Muscle of leg (tissue), 11 donors: Measurements from ENCODE around the gene ST6GALNAC1. TPM values are rescaled to one million over a fixed set of nuclear protein-coding genes. Genes with fewer than 3 reads are reported as not detected.
"Not testable (repeated sequence)": the region's sequence is repeated elsewhere in the genome, so short reads cannot be mapped to it uniquely, and the experiment has no call there.

Experiments
- DNase-seq: peaks from one replicate; pipeline ENCODE4 v3.0.0; 2013
- H3K27ac ChIP-seq: one replicate; pipeline ENCODE4 v1.5.1; 2013; ENCODE audit warnings: mild to moderate bottlenecking, low read length, control low read depth
- H3K27me3 ChIP-seq: one replicate; pipeline ENCODE4 v1.6.1; 2013; ENCODE audit warnings: low read length; ENCODE audit not compliant: control insufficient read depth, insufficient read depth
- H3K36me3 ChIP-seq: one replicate; pipeline ENCODE4 v1.6.1; 2013; ENCODE audit warnings: low read length; ENCODE audit not compliant: control insufficient read depth, insufficient read depth
- H3K4me1 ChIP-seq: one replicate; pipeline ENCODE4 v1.6.1; 2013; ENCODE audit warnings: low read length; ENCODE audit not compliant: control insufficient read depth, insufficient read depth
- H3K4me3 ChIP-seq: one replicate; pipeline ENCODE4 v1.5.1; 2013; ENCODE audit warnings: low read length, control low read depth
- H3K9me3 ChIP-seq: replicated peaks from 2 replicates; pipeline ENCODE4 v1.6.1; 2013; ENCODE audit warnings: low read depth, low read length; ENCODE audit not compliant: control insufficient read depth
- WGBS: methylation state at CpG from one replicate; pipeline ENCODE4 v1.1.5; 2013; ENCODE audit warnings: missing lambda C conversion rate; ENCODE audit not compliant: insufficient coverage; 5-methylcytosine and 5-hydroxymethylcytosine counted together
- polyA plus RNA-seq, 8 donors: library from polyadenylated mRNA; unstranded; fragments of 120-200 nt; gene quantifications; one replicate each; pipeline versions ENCODE4 v1.2.1 to v1.2.3, GENCODE V29; 2013; ENCODE audit warnings: inconsistent platforms in 1 of 8, low replicate concordance in 1 of 8; ENCODE audit not compliant: insufficient read length in 8 of 8, insufficient read depth in 1 of 8
- total RNA-seq: library from RNA; stranded (reverse); fragments of 120-200 nt; gene quantifications from one replicate; pipeline ENCODE4 v1.2.4, GENCODE V29; 2013

ST6GALNAC1 gene
- total and polyA plus RNA-seq, 9 donors = 0.13 to 8.5 (median 0.53) TPM

GRCh38 chr17:76614064-76614759 is 29.3 kb downstream of the ST6GALNAC1 start:
- H3K36me3 ChIP-seq, H3K4me3 ChIP-seq, H3K4me1 ChIP-seq, H3K27ac ChIP-seq, H3K9me3 ChIP-seq, H3K27me3 ChIP-seq, DNase-seq: not testable (repeated sequence)
- WGBS = 34% methylated on average over 5 of the region's 13 CpGs

- Histone ChIP-seq H3K36me3 (no peaks in the 10 kb centered on the region), H3K4me1 (no peaks in the 10 kb centered on the region), H3K4me3 (no peak overlapping the region), H3K27ac (no peak overlapping the region), H3K27me3 (peaks cover 2% of the 10 kb centered on the region), H3K9me3 (no peaks in the 10 kb centered on the region)
- 75% methylated on average over 11 of the region's 17 CpGs for WGBS
- no peak for DNase-seq
These were observed 30.3 kb downstream of the ST6GALNAC1 start for GRCh38 chr17:76612977-76613851.

GRCh38 chr17:76612465-76612864 is 31.1 kb downstream of the ST6GALNAC1 start:
- H3K4me3 ChIP-seq = no peak overlapping the region
- H3K36me3 ChIP-seq = no peaks in the 10 kb centered on the region
- H3K27me3 ChIP-seq = peaks cover 2% of the 10 kb centered on the region
- no peaks in the 10 kb centered on the region for H3K4me1 ChIP-seq
- H3K9me3 ChIP-seq = no peaks in the 10 kb centered on the region
- H3K27ac ChIP-seq = no peak overlapping the region
- 93% methylated on average over 1 of the region's 4 CpGs for WGBS
- no peak for DNase-seq

- Histone ChIP-seq H3K27me3 (peaks cover 2% of the 10 kb centered on the region), H3K4me3 (no peak overlapping the region), H3K27ac (no peak overlapping the region), H3K9me3 (no peaks in the 10 kb centered on the region), H3K4me1 (no peaks in the 10 kb centered on the region), H3K36me3 (no peaks in the 10 kb centered on the region)
- DNase-seq = no peak
- WGBS = 70% methylated on average over 3 of the region's 4 CpGs
These were observed 31.8 kb downstream of the ST6GALNAC1 start for GRCh38 chr17:76611758-76612157.

- not testable (repeated sequence) for H3K36me3 ChIP-seq, H3K9me3 ChIP-seq, H3K4me1 ChIP-seq, H3K27ac ChIP-seq, H3K4me3 ChIP-seq, DNase-seq, H3K27me3 ChIP-seq
- 86% methylated on average over 8 of the region's 13 CpGs for WGBS
These were observed 32.3 kb downstream of the ST6GALNAC1 start for GRCh38 chr17:76611080-76611749.

- H3K27me3 ChIP-seq, DNase-seq, H3K4me3 ChIP-seq, H3K4me1 ChIP-seq, H3K9me3 ChIP-seq, H3K27ac ChIP-seq, H3K36me3 ChIP-seq: not testable (repeated sequence)
- 100% methylated on average over 1 of the region's 1 CpG for WGBS
These were observed 36.9 kb downstream of the ST6GALNAC1 start for GRCh38 chr17:76606685-76607084.

GRCh38 chr17:76601065-76601464 is 42.5 kb downstream of the ST6GALNAC1 start:
- H3K9me3 ChIP-seq = no peaks in the 10 kb centered on the region
- peaks cover 5% of the 10 kb centered on the region for H3K4me1 ChIP-seq
- H3K36me3 ChIP-seq = no peaks in the 10 kb centered on the region
- H3K27me3 ChIP-seq = no peaks in the 10 kb centered on the region
- 100% methylated on average over 1 of the region's 8 CpGs for WGBS
- H3K4me3 ChIP-seq = no peak overlapping the region
- no peak overlapping the region for H3K27ac ChIP-seq
- DNase-seq = no peak

- Histone ChIP-seq H3K4me3 (no peak overlapping the region), H3K4me1 (peaks cover 5% of the 10 kb centered on the region), H3K36me3 (no peaks in the 10 kb centered on the region), H3K9me3 (no peaks in the 10 kb centered on the region), H3K27ac (no peak overlapping the region), H3K27me3 (no peaks in the 10 kb centered on the region)
- peak; percentile 62 for DNase-seq
- WGBS = 88% methylated on average over 7 of the region's 17 CpGs
These were observed 43.7 kb downstream of the ST6GALNAC1 start for GRCh38 chr17:76599694-76600460.

GRCh38 chr17:76598004-76598439 is 45.5 kb downstream of the ST6GALNAC1 start:
- DNase-seq = no peak
- WGBS = 15% methylated on average over 1 of the region's 2 CpGs
- H3K4me3 ChIP-seq = no peak overlapping the region
- H3K27ac ChIP-seq = no peak overlapping the region
- H3K4me1 ChIP-seq = peaks cover 5% of the 10 kb centered on the region
- H3K36me3 ChIP-seq = no peaks in the 10 kb centered on the region
- peaks cover 2% of the 10 kb centered on the region for H3K27me3 ChIP-seq
- H3K9me3 ChIP-seq = no peaks in the 10 kb centered on the region
